HCT116 (cell line): ENCODE measurements around the gene ABHD4. TPM values are rescaled to one million over a fixed set of nuclear protein-coding genes. Genes with fewer than 3 reads are reported as not detected.

Source experiments
- ATAC-seq: fragments of 200-7000 bp; cut with Tn5 transposase; 2 replicates; pipeline ENCODE4 v1.9.1; 2020; ENCODE audit warnings: mild to moderate bottlenecking, moderate library complexity
- BruUV-seq: library from RNA; stranded (reverse); fragments of 400-500 nt; replicated peaks from 2 replicates; lab custom pipeline; 2021; lab: Mats Ljungman, UMichigan
- CTCF ChIA-PET: fragments of 300-600 bp; sonication (Branson Sonifier 250); formaldehyde crosslinking; loops from one replicate; lab custom pipeline; 2021; ENCODE audit warnings: antibody characterized with exemption; lab: Charles Lee
- POLR2A ChIA-PET: fragments of 300-600, 350-600 bp; sonication (Branson Sonifier 250); formaldehyde crosslinking; loops from one replicate; lab custom pipeline; 2021; ENCODE audit warnings: antibody characterized with exemption; lab: Charles Lee
- RAD21 ChIA-PET, 2 experiments: fragments of 300-600 bp; sonication (Branson Sonifier 250); formaldehyde crosslinking; loops; one replicate each; lab custom pipeline; 2023; ENCODE audit warnings: low total read pairs in 2 of 2; ENCODE audit not compliant: uncharacterized antibody in 2 of 2, unreplicated experiment in 2 of 2, low non-redundant PET in 1 of 2; lab: Charles Lee
- DNase-seq: peaks from one replicate; pipeline ENCODE4 v3.0.0-alpha.2; 2010; ENCODE audit warnings: low read depth, low spot score
- H2AFZ ChIP-seq: fragments of 200-600 bp; shearing (Covaris generic), sonication (generic); 2 replicates; pipeline ENCODE4 v1.6.1; 2017; ENCODE audit warnings: low read depth, mixed run types, mixed read lengths, antibody characterized with exemption, low read length; ENCODE audit not compliant: poor library complexity, severe bottlenecking
- H3K27ac ChIP-seq: 2 replicates; pipeline ENCODE4 v1.5.1; 2012; ENCODE audit warnings: low read depth, low read length
- H3K27me3 ChIP-seq: fragments of 200-600 bp; sonication (generic); 2 replicates; pipeline ENCODE4 v1.6.1; 2016; ENCODE audit warnings: mixed run types, low read length, mixed read lengths; ENCODE audit not compliant: insufficient read depth
- H3K36me3 ChIP-seq, 2 experiments: fragments of 200-500 bp in 1 of 2; fragments of 200-600 bp in 1 of 2; sonication (Bioruptor generic) in 1 of 2; sonication (generic) in 1 of 2; 2 replicates each; pipeline versions ENCODE4 v1.5.1 to v1.6.1; 2014 to 2016; ENCODE audit warnings: low read length in 2 of 2, inconsistent platforms in 1 of 2, mixed read lengths in 1 of 2, mixed run types in 1 of 2; ENCODE audit not compliant: insufficient read depth in 2 of 2, control insufficient read depth in 1 of 2
- H3K4me1 ChIP-seq, 2 experiments: fragments of 200-600 bp in 1 of 2; sonication (generic) in 1 of 2; 2 replicates each; pipeline versions ENCODE4 v1.5.1 to v1.6.1; 2012 to 2017; ENCODE audit warnings: low read length in 2 of 2, inconsistent platforms in 1 of 2, mild to moderate bottlenecking in 1 of 2, mixed read lengths in 1 of 2, mixed run types in 1 of 2, moderate library complexity in 1 of 2; ENCODE audit not compliant: insufficient read depth in 2 of 2, control insufficient read depth in 1 of 2
- H3K4me2 ChIP-seq: fragments of 200-600 bp; sonication (generic); 2 replicates; pipeline ENCODE4 v1.6.1; 2017; ENCODE audit warnings: mixed run types, low read length, mixed read lengths
- H3K4me3 ChIP-seq, 2 experiments: fragments of 200-600 bp in 1 of 2; sonication (generic) in 1 of 2; replicated peaks in 1 of 2; 2 replicates each; pipeline ENCODE4 v1.5.1; 2011 to 2016; ENCODE audit warnings: low read length in 2 of 2, control low read depth in 1 of 2, low read depth in 1 of 2, mild to moderate bottlenecking in 1 of 2, mixed read lengths in 1 of 2, mixed run types in 1 of 2
- H3K79me2 ChIP-seq: fragments of 200-600 bp; sonication (generic); 2 replicates; pipeline ENCODE4 v1.6.1; 2017; ENCODE audit warnings: mild to moderate bottlenecking, mixed run types, low read length, moderate library complexity, mixed read lengths; ENCODE audit not compliant: insufficient read depth
- H3K9ac ChIP-seq: fragments of 200-600 bp; sonication (generic); 2 replicates; pipeline ENCODE4 v1.6.1; 2016; ENCODE audit warnings: low read length, mixed read lengths
- H3K9me2 ChIP-seq: fragments of 200-600 bp; sonication (generic), shearing (Covaris generic); 2 replicates; pipeline ENCODE4 v1.6.1; 2017; ENCODE audit warnings: mixed run types, mild to moderate bottlenecking, moderate library complexity; ENCODE audit not compliant: insufficient read depth
- H3K9me3 ChIP-seq, 2 experiments: fragments of 200-500 bp in 1 of 2; fragments of 200-600 bp in 1 of 2; sonication (Bioruptor generic) in 1 of 2; sonication (generic) in 1 of 2; 2 replicates each; pipeline ENCODE4 v1.6.1; 2014 to 2017; ENCODE audit warnings: low read length in 2 of 2, mixed read lengths in 2 of 2, inconsistent platforms in 1 of 2, low read depth in 1 of 2, mild to moderate bottlenecking in 1 of 2, mixed run types in 1 of 2, moderate library complexity in 1 of 2; ENCODE audit not compliant: control insufficient read depth in 1 of 2, insufficient read depth in 1 of 2
- H4K20me1 ChIP-seq: fragments of 200-600 bp; sonication (generic), shearing (Covaris generic); 2 replicates; pipeline ENCODE4 v1.6.1; 2017; ENCODE audit warnings: mixed run types, mild to moderate bottlenecking, moderate library complexity; ENCODE audit not compliant: insufficient read depth
- CEBPB ChIP-seq: IDR thresholded peaks from 2 replicates; pipeline ENCODE4 v1.6.1; 2012; ENCODE audit warnings: low read depth
- ELF1 ChIP-seq: IDR thresholded peaks from 2 replicates; pipeline ENCODE4 v1.6.1; 2012; ENCODE audit warnings: low read depth, borderline replicate concordance
- POLR2A ChIP-seq: IDR thresholded peaks from 2 replicates; pipeline ENCODE4 v1.7.0; 2011; ENCODE audit warnings: borderline replicate concordance; ENCODE audit not compliant: insufficient read depth, insufficient read length; ENCODE audit errors: extremely low read depth
- REST ChIP-seq: IDR thresholded peaks from 2 replicates; pipeline ENCODE4 v1.6.1; 2012; ENCODE audit warnings: low read depth
- SRF ChIP-seq: IDR thresholded peaks from 2 replicates; pipeline ENCODE4 v1.6.1; 2012; ENCODE audit warnings: low read depth
- YY1 ChIP-seq: IDR thresholded peaks from 2 replicates; pipeline ENCODE4 v1.6.1; 2011; ENCODE audit warnings: low read length, low read depth, moderate library complexity, mild to moderate bottlenecking; ENCODE audit not compliant: insufficient replicate concordance; ENCODE audit errors: extremely low read depth
- ZBTB33 ChIP-seq: IDR thresholded peaks from 2 replicates; pipeline ENCODE4 v1.6.1; 2011; ENCODE audit warnings: mild to moderate bottlenecking, low read length, moderate library complexity; ENCODE audit not compliant: insufficient replicate concordance; ENCODE audit errors: extremely low read depth
- intact Hi-C: fragments of 100-400 bp; cut with micrococcal nuclease; formaldehyde crosslinking; loops from 2 replicates; pipeline ENCODE4 v1.10.0; 2022
- total RNA-seq: library from RNA; stranded (reverse); gene quantifications from one replicate; pipeline ENCODE4 v1.2.1, GENCODE V29; 2021; ENCODE audit not compliant: unreplicated experiment
- TF ChIP-seq, protein P1 (sequence below): IDR thresholded peaks from 2 replicates; pipeline ENCODE4 v1.6.1; 2012
- TF ChIP-seq, protein P2 (sequence below): IDR thresholded peaks from 2 replicates; pipeline ENCODE4 v1.6.1; 2012

ABHD4 gene
- total RNA-seq, 1 experiment from 2014 or later = 9.4 TPM

- no peak for TF ChIP-seq YY1
Measured at GRCh38 chr14:22556990-22557623, 41.0 kb upstream of the ABHD4 start (continued).

DNA sequence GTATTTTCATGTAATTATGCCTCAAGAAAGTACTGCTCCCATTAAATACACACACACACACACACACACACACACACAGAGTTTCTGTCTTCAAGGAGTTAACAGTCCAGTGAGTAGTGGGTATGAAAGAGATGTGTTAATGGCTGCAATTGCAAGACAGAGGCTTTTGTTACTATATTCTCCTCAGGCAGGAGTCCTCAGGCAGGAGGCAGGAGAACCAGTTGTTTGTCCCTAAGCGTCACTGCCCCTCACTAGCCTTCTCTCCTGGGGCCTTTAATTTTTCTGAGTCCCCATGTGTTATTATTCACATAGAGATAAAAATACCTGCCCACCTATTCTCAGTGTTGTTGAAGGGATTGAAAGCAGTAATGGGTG lies 40.3 kb upstream of the ABHD4 start:
- no peak for TF ChIP-seq CEBPB
- TF ChIP-seq, protein P1, sequence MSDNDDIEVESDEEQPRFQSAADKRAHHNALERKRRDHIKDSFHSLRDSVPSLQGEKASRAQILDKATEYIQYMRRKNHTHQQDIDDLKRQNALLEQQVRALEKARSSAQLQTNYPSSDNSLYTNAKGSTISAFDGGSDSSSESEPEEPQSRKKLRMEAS = no peak
- no peak for TF ChIP-seq YY1
- TF ChIP-seq SRF = no peak
- Histone ChIP-seq H3K9me3 (no peaks in the 10 kb centered on the region), H3K9ac (no peak overlapping the region), H3K9me2 (no peaks in the 10 kb centered on the region), H3K27ac (no peak overlapping the region), H3K4me3 (no peak overlapping the region), H3K36me3 (0 out of 4 replicates have a peak, but pooled peaks cover 0 to 2% of the 10 kb centered on the region in 2 experiments), H2AFZ (no peak overlapping the region), H4K20me1 (no peaks in the 10 kb centered on the region), H3K79me2 (no peaks in the 10 kb centered on the region), H3K27me3 (no peaks in the 10 kb centered on the region), H3K4me2 (no peak overlapping the region), H3K4me1 (peaks cover 5 to 24% of the 10 kb centered on the region in 2 experiments)
- DNase-seq (no peak), ATAC-seq (no peak)
- CTCF ChIA-PET = interaction anchor here (1.0 kb wide), 1 partner anchor 95 kb away, joined by 3 read pairs; no protein-coding TSS in a partner anchor
- BruUV-seq = no TSS peak
- intact Hi-C loops = loop anchor here (1.0 to 5.0 kb wide), 6 partner anchors 95 to 499 kb away; partner anchors contain the start of genes AJUBA and CDH24
- POLR2A ChIA-PET = no interaction called here
- RAD21 ChIA-PET = no interaction called here

GRCh38 chr14:22558221-22558913 lies 39.7 kb upstream of the ABHD4 start:
- H3K9me2 ChIP-seq = no peaks in the 10 kb centered on the region
- POLR2A ChIA-PET = no interaction called here
- no peak overlapping the region for H3K27ac ChIP-seq
- ATAC-seq (no peak), DNase-seq (no peak)
- CTCF ChIA-PET = interaction anchor here (1.0 kb wide), 1 partner anchor 95 kb away, joined by 3 read pairs; no protein-coding TSS in a partner anchor
- H3K9me3 ChIP-seq = no peaks in the 10 kb centered on the region
- H3K36me3 ChIP-seq = peaks cover 0 to 3% of the 10 kb centered on the region in 2 experiments; a peak in 1 of 4 replicates
- RAD21 ChIA-PET = no interaction called here
- no peak overlapping the region for H3K9ac ChIP-seq
- no peaks in the 10 kb centered on the region for H3K27me3 ChIP-seq
- intact Hi-C loops = loop anchor here (5.0 kb wide), 1 partner anchor 499 kb away; the partner anchor contains the start of gene CDH24
- no peak overlapping the region for H3K4me2 ChIP-seq
- BruUV-seq = no TSS peak
- no peak overlapping the region for H3K4me3 ChIP-seq
- H4K20me1 ChIP-seq = no peaks in the 10 kb centered on the region
- no peak overlapping the region for H2AFZ ChIP-seq
- H3K4me1 ChIP-seq = peaks cover 5 to 24% of the 10 kb centered on the region in 2 experiments
- H3K79me2 ChIP-seq = no peaks in the 10 kb centered on the region
- no peak for TF ChIP-seq POLR2A
- TF ChIP-seq ELF1 = no peak
- no peak for TF ChIP-seq YY1
- no peak for TF ChIP-seq REST
- no peak for TF ChIP-seq CEBPB
- no peak for TF ChIP-seq ZBTB33
- TF ChIP-seq, protein P2, sequence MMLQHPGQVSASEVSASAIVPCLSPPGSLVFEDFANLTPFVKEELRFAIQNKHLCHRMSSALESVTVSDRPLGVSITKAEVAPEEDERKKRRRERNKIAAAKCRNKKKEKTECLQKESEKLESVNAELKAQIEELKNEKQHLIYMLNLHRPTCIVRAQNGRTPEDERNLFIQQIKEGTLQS = no peak
